SHP77 (cell line): ENCODE measurements around the gene DSG4.

Source experiments
- DNase-seq, 2 experiments: peaks; one replicate each; lab custom pipeline; 2025; lab: John Stamatoyannopoulos, UW

The DSG4 gene

DNA sequence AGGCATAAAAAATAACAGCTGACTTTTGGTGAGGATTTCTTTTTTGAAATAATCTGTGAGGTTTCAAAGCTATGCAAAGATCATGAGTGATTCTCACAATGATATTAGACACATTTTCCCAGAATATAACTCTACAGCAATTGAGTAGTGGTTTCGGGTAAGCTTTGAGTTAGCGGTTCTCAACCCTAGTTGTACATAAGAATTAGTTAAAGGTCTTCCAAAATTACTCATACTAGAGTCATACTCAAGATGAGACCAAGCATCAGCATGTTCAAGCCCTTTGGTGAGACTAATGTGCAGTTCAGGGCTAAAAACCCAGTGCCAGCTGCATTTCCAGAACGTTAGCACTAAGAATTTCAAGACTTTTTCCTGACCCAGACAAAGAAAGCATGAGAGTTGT is 31.1 kb downstream of the DSG4 start:
- DNase-seq = no peak

GRCh38 chr18:31409276-31409675 is 32.7 kb downstream of the DSG4 start:
- no peak for DNase-seq

DNA sequence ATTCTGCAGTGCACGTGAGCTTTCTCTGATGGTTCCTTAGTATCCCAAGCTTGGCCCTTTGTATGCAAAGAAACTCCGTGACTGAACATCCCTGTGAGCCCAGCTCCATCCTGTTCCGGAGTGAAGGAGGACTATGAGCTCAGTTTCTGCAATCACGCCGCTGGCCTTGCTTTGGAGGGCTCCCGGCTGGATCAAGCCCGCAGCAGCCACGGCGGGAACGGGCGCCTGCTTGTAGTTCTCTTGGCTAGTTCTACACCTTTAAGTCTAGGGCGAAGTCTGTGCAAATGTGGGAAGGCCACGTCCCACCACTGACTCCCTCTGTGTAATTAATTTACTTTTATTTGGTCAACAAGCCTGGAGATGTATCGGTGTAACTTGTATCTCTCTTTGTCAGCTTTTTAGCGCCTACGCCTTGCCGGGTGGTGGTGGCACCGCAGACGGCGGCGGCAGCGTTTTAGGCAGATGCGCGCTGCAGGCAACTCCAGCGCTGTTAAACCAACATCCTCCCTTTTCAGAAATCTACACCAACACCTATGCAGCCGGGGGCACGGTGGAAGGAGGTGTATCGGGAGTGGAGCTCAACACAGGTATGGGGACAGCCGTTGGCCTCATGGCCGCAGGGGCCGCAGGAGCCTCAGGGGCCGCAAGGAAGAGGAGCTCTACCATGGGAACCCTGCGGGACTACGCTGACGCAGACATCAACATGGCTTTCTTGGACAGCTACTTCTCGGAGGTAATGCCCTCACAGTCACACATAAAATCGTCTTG is 34.3 kb downstream of the DSG4 start:
- no peak for DNase-seq

DNA sequence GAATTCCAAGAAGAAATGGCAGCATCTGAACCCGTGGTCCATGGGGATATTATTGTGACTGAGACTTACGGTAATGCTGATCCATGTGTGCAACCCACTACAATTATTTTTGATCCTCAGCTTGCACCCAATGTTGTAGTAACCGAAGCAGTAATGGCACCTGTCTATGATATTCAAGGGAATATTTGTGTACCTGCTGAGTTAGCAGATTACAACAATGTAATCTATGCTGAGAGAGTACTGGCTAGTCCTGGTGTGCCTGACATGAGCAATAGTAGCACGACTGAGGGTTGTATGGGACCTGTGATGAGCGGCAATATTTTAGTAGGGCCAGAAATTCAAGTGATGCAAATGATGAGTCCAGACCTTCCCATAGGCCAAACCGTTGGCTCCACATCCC is 36.6 kb downstream of the DSG4 start:
- no peak for DNase-seq

DNA sequence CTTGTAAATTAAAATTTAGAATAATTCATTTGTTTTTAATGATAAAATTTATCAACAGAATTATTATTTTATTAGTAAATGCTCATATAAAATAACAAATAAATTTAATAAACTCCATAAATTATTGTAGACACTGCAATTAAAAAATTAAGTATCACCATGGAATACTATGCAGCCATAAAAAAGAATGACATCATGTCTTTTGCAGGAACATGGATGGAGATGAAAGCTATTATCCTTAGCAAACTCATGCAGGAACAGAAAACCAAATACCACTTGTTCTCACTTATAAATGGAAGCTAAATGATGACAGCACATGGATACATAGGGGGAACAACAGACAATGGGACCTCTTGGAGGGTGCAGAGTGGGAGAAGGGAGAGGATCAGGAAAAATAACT is 41.3 kb downstream of the DSG4 start:
- no peak for DNase-seq

DNA sequence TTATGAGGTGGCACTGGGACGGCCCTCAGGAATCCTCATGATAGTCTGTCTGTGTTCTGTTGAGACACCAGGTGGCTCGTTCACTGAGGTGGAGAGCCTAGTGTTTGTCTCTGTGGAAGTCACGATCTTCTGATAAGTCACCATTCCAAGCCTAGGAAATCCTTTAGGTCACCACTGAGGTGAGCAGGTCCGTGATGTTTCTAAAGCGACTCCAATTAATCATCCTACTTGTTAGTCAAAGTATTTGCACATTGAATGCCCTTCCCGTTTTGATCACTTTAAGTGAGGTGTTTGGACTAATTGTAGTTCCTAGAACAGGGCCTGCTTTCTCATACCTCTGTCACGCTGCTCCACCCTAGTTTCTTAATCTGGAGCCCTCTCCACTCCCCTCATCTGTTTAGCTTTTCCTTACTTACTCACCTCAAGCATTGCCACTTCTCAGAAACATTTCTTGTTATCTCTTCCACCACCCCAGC is 42.9 kb downstream of the DSG4 start:
- DNase-seq = no peak

GRCh38 chr18:31420032-31420431 is 43.5 kb downstream of the DSG4 start:
- DNase-seq = no peak

DNA sequence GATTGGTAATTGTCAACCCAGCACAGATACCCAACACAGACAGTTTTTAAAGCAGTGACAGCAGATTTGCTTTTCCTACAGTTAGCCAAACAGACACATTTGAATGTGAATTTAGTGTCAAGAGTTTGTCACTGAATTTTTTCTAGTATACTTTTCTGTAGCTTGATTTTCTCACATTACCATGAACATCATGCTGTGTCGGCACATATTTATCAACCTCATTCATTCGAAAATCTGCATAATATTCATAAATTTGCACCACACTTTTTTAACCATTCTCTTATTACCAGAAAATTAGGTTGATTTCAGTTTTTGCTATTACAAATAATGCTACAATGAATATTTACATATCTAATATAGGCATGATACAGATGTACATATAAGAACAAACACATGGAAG is 43.9 kb downstream of the DSG4 start:
- DNase-seq = no peak

DNA sequence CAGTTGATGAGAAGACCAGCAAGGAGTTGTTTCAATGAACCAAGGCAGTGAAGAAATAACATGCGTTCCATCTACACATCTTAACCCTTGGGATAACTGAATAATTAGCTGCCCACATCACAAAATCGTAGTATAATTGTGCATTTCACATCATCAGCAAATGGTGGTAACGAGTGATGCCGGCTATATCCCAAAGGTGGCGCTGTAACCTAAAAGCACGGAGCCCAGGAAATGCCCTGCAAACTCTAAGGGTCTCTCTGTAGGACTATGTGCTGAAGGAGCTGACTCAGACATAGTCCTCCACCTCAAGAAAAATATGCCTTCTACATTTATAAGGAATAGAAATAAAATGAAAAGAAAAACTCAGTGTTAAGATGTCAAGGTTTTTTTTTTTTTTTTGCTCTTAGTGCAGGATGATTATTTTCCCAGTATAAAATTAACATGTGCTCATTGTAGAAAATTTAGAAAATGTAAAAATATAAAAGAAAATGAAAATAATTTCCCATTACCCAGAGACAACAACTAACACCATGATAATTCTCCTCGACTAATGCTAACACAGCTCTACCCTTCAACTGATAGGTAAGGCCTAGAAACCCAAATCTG is 47.9 kb downstream of the DSG4 start:
- peak; percentile 6 to 22 for DNase-seq

DNA sequence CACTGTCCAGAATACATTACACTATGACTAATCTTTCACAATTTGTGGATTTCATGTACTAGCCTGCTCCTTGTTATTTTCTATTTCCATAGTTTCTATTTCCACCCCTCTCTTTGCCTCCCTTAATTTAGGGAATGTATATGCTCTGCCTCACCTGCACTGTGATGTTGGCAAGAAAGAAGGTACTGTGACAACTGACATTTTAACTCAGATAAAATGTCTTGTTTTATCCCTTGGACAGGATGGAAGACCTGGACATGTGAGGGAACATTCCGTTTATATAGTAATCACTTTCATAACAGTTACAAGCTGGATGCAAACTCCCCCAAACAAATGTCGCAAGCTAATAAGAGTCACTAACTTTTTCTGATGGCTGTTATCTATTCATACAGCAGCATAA is 49.4 kb downstream of the DSG4 start:
- no peak for DNase-seq

DNA sequence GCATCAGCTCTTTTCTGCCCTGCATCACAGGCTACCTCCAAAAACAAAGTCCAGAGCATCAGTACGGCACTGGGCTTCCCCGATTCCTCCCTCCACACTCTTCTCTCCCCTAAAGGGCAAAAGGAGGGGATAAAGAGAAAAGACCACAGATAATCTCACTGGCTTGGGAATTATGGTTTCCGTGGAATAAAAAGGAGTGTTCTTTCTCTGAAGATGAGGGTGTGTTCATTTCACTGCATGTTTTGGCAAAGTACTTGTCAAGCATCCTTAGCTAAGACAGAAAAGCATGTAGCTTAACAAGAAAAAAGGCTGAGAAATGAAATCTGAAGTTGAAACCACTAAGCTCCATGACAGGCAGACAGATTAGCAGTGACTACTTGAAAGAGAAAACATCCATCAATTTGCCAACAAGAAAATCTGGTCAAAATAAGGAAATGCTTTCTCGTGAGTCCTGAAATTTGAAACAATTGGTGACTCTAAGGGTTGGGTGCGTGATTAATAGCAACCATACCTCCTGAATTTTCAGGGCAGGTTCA is 50.4 kb downstream of the DSG4 start:
- DNase-seq = no peak

- DNase-seq = no peak
Observed at GRCh38 chr18:31428211-31428610, 51.6 kb downstream of the DSG4 start.

GRCh38 chr18:31429623-31430022 is 53.0 kb downstream of the DSG4 start:
- DNase-seq = no peak

DNA sequence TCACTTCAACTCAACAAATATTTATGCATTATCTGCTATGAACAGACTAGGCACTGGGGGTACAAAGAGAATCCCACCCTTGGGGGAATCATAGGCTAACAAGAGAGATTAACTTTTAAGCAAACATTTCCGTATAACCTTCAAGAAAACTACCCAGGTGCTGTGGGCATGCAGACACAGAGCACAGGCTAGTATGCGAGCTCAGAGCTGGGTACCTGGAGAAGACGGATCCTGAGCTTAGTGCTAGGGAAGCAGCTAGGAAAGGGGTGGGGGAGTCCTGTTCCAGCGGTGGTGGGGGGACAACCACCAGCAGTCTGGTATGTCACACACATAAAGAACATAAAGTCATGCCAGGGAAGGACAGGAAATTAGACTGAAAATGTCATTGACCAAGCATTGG is 53.5 kb downstream of the DSG4 start:
- DNase-seq = no peak

DNA sequence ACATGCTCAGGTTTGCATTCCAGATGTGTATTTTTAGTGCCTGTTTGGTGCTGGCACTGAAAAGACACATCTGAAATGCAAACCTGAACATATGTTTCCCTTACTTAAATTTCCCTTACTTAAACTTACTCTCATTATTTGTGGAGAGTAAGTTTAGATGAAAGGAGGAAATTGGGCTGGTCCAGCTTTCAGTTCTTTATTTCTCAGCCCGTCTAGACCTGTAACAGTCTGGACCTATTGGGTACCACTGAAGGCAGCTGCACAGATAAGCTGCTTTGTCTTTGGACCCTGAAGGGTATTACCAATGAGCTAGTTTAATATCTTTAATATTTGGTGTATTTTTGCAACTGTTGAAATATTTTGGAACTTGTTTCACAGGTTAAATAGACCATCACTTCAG is 54.0 kb downstream of the DSG4 start:
- no peak for DNase-seq

DNA sequence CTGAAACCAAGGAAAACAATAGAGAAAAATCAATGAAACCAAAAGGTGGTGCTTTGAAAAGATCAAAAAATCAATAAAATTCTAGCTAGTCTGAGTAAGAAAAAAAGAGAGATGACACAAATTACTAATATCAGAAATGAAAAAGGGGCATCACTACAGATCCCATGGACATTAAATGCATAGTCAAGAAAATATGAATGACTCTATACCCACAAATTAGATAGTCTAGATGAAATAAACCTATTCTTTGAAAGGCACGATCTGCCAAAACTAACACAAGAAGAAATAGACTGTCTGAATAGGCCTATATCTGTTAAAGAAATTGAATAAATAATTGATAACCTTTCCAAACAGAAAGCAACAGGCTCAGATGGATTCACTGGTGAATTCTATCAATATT is 55.7 kb downstream of the DSG4 start:
- DNase-seq = no peak

DNA sequence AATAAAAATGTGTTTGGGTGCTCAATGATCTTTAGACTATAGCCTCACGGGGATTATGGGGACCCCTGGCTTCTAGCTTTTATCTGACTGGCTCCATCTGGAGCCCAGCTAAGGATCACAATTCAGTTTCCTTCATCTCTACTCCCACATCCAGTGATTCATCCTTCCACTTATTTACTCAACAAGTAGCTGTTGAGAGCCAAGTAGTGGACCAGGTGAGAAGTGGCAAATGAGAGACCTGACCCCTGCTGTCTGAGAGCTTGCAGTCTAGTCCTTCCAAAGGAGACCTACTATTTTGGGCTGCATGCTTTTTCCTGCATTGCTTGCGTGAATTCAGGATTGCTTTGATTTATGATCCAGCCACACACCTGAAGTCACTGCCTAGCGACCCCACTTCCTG is 60.2 kb downstream of the DSG4 start:
- DNase-seq = no peak

- DNase-seq = no peak
Observed at GRCh38 chr18:31438402-31438801, 61.8 kb downstream of the DSG4 start.

GRCh38 chr18:31439807-31440325 is 63.3 kb downstream of the DSG4 start:
- DNase-seq = no peak

- DNase-seq = no peak
Observed at GRCh38 chr18:31440787-31441186, 64.2 kb downstream of the DSG4 start.

GRCh38 chr18:31441493-31441892 is 64.9 kb downstream of the DSG4 start:
- no peak for DNase-seq

- no peak for DNase-seq
Observed at GRCh38 chr18:31444142-31444541, 67.6 kb downstream of the DSG4 start.

- DNase-seq = no peak
Observed at GRCh38 chr18:31445908-31446307, 69.3 kb downstream of the DSG4 start.
